ENCODE measurements around the gene SRRM3. TPM values are rescaled to one million over a fixed set of nuclear protein-coding genes. Genes with fewer than 3 reads are reported as not detected.

The SRRM3 gene
- total and polyA plus RNA-seq, 9 of the 15 experiments (the other 6 are each of a cell fraction or from before 2014, with no cell fraction given), result 0.04 to 0.91 (median 0.46) TPM; not detected in 2

DNA sequence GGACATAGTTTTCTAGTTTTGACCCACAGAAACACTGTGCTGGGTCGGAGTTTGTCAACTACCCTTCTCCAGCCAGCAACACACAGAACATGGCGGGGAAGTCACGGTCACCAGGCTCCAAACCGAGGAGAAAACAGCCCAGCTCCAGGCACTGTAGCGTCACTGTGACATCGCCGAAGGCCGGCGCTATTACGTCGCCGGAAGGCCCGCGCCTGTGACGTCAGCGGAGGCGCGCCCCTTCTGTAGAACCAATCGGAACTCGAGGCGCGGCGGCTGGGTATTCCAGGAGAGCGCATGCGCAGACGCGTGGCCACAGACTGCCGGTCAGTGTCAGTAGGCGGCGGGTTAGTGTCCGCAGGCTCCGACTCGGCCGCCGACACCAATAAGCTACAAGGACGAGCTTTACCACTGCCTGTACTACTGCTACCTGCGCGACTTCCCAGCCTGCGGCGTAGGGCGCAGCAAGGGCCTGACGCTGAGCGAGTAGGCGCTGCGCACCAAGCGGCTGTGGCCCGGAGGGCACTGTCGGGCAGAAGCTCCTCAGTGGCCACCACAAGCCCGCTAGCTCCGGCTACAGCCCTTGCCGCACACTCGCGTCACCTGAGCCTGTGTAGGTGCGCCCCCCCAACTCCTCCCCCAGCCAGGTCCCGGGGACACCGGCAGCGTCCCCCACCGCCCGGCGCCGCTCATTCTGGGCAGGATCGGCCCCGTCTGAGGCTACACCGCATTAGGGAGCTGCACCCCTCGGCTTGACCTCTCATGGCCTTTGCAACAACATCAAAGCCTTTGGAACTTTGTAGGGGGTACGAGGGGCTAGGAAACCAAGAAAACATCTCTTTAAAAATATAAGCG lies 35.1 kb upstream of the SRRM3 start (continued):
- TF ChIP-seq NEUROD1 (IDR thresholded peaks at IDR 0.05; ENCODE audit: borderline replicate concordance, low read depth, low read length, partially characterized antibody), result peak; percentile 67
- peak; percentile 80 for TF ChIP-seq PHF20 (IDR thresholded peaks at IDR 0.05; ENCODE audit: partially characterized antibody)
- peak in 1 of 2 experiments; percentile 73; a peak in 2 of 4 replicates for TF ChIP-seq RCOR1 (IDR thresholded peaks at IDR 0.05; ENCODE audit: borderline replicate concordance in 1 of 2, low read depth in 2 of 2, low read length in 2 of 2)
- no peak for TF ChIP-seq NCOA2 (IDR thresholded peaks at IDR 0.05; ENCODE audit: partially characterized antibody in 2 of 2)
- TF ChIP-seq, protein P1, sequence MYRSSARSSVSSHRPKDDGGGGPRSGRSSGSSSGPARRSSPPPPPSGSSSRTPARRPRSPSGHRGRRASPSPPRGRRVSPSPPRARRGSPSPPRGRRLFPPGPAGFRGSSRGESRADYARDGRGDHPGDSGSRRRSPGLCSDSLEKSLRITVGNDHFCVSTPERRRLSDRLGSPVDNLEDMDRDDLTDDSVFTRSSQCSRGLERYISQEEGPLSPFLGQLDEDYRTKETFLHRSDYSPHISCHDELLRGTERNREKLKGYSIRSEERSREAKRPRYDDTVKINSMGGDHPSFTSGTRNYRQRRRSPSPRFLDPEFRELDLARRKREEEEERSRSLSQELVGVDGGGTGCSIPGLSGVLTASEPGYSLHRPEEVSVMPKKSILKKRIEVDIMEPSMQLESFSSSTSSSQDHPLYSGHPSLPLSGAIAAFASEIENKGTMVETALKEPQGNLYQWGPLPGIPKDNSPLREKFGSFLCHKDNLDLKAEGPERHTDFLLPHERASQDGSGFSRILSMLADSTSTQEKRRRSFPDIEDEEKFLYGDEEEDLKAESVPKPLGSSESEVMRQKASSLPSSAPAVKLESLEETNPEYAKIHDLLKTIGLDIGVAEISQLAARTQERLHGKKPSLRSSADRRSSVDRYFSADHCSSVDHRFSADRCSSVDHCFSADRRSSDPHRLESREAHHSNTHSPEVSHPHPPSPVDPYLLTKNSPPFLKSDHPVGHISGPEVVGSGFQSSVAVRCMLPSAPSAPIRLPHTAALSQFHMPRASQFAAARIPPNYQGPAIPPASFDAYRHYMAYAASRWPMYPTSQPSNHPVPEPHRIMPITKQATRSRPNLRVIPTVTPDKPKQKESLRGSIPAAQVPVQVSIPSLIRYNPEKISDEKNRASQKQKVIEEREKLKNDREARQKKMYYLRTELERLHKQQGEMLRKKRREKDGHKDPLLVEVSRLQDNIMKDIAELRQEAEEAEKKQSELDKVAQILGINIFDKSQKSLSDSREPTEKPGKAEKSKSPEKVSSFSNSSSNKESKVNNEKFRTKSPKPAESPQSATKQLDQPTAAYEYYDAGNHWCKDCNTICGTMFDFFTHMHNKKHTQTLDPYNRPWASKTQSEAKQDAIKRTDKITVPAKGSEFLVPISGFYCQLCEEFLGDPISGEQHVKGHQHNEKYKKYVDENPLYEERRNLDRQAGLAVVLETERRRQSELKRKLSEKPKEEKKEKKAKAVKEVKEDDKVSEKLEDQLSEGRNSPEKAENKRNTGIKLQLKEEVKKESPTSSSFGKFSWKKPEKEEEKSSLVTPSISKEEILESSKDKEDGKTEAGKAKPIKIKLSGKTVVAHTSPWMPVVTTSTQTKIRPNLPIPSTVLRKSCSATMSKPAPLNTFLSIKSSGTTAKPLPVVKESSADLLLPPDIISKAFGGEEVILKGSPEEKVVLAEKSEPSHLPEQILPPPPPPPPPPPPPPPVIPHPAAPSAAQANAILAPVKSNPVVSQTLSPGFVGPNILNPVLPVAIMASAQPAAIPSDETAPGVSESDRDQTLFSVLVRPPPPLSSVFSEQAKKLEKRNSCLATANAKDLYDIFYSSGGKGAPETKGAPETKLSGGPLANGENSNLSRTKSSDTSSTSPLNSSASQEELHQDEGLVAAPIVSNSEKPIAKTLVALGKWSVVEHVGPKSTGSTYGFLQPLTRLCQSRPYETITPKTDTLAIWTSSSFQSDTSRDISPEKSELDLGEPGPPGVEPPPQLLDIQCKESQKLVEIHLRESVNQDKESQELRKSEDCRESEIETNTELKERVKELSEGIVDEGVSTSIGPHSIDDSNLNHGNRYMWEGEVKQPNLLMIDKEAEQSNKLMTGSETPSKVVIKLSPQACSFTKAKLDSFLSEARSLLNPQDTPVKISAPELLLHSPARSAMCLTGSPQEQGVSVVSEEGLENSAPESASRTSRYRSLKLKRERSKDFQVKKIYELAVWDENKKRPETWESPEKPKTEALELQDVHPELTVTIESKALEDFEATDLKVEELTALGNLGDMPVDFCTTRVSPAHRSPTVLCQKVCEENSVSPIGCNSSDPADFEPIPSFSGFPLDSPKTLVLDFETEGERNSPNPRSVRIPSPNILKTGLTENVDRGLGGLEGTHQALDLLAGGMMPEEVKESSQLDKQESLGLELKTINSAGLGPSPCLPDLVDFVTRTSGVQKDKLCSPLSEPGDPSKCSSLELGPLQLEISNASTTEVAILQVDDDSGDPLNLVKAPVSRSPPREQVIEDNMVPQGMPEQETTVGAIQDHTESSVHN (IDR thresholded peaks at IDR 0.05; ENCODE audit: borderline replicate concordance in 1 of 2, low read depth in 1 of 2), result peak in 1 of 2 experiments; percentile 93; a peak in 2 of 4 replicates
- TF ChIP-seq FOS (IDR thresholded peaks at IDR 0.05; ENCODE audit: extremely low read depth, insufficient read length), result peak; percentile 53
- no peak for TF ChIP-seq RBM17 (IDR thresholded peaks at IDR 0.05; ENCODE audit: borderline replicate concordance, low read depth, low read length)
- no peak; the same call in 1 of the 2 replicates for TF ChIP-seq ZBTB7A (IDR thresholded peaks at IDR 0.05; ENCODE audit: borderline replicate concordance, control insufficient read depth, low read depth, low read length)
- TF ChIP-seq ZBTB43 (CRISPR knock-in tag; IDR thresholded peaks at IDR 0.05), result no peak
- TF ChIP-seq TAF1 (IDR thresholded peaks at IDR 0.05; ENCODE audit: control insufficient read depth, extremely low read depth, insufficient read depth, low read length, severe bottlenecking), result peak; percentile 85
- peak; percentile 87 for TF ChIP-seq POLR2H (tag; IDR thresholded peaks at IDR 0.05; ENCODE audit: low read depth)

Measured in K562 (cell line).